Chondrocyte (in vitro differentiated cells): ENCODE measurements around the gene SGSH. TPM values are rescaled to one million over a fixed set of nuclear protein-coding genes. Genes with fewer than 3 reads are reported as not detected.

Experiments used
- DNase-seq: peaks from one replicate; pipeline ENCODE4 v3.0.0; 2021; ENCODE audit warnings: mixed read lengths, low spot score
- H3K27ac Mint-ChIP-seq: one replicate; pipeline ENCODE4 v1.8.0; 2021; ENCODE audit warnings: mild to moderate bottlenecking, moderate library complexity, mixed read lengths; ENCODE audit not compliant: unreplicated experiment
- H3K27me3 Mint-ChIP-seq: 2 replicates; pipeline ENCODE4 v1.8.0; 2021; ENCODE audit warnings: low read depth, mixed read lengths
- H3K36me3 Mint-ChIP-seq: 2 replicates; pipeline ENCODE4 v1.8.0; 2021; ENCODE audit warnings: low read depth, mixed read lengths
- H3K4me1 Mint-ChIP-seq: 2 replicates; pipeline ENCODE4 v1.8.0; 2021; ENCODE audit warnings: low read depth, mild to moderate bottlenecking, mixed read lengths
- H3K4me3 Mint-ChIP-seq: one replicate; pipeline ENCODE4 v1.8.0; 2021; ENCODE audit warnings: mild to moderate bottlenecking, moderate library complexity, mixed read lengths; ENCODE audit not compliant: unreplicated experiment
- H3K9me3 Mint-ChIP-seq: 2 replicates; pipeline ENCODE4 v1.8.0; 2021; ENCODE audit warnings: low read depth, mixed read lengths
- CTCF ChIP-seq: fragments of 200-600 bp; sonication (generic); IDR thresholded peaks from 2 replicates; pipeline ENCODE4 v1.5.0; 2021; ENCODE audit warnings: antibody characterized with exemption, mild to moderate bottlenecking, moderate library complexity
- total RNA-seq: library from RNA; stranded (reverse); gene quantifications from 3 replicates; pipeline ENCODE4 v1.2.1, GENCODE V29; 2021

Gene SGSH
- total RNA-seq, 1 donor from 2014 or later = 44.7 TPM

DNA sequence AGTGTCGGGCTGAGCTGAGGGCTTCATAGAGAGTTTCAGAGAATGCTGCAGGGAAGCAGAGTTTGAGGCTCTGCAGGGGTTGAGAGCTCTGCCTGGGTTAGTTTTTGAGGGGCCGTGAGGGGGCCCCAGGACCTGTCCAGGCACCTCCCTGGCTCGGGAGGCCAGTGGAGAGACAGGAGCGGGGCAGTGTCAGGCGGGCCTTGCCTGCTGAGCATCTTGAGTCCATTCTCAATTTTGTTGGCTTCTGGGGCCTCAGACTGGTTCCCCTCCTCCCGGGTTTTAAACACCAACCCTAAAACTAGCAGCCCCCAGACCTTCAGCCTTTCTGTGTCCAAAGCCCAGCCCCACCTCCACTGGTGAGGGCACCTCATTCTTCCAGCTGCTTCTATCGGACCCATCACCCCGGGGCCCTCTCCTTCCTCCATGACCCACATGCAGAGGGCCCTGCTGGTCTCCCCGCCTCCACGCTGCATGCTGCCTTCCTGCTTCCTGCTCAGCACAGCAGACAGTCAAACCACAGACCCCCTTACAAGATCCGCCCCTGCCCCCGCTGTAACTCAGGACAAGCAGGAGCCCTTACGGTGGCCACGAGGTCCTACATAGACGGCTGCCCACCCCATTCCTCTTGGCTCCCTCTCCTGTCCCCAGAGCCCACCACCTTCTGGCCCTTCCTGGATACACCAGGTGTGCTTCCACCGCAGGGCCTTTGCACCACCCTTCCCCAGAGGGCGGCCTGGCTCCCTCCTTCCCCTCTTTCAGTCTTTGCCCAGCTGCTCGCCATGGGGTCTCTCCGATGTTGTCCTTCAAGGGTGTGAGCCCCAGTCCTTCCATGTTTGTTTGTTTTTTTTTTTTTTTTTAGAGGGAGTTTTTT lies 44.3 kb upstream of the SGSH start:
- Mint-ChIP-seq H3K9me3 (no peaks in the 10 kb centered on the region), H3K4me3 (no peak overlapping the region), H3K27ac (no peak overlapping the region), H3K27me3 (no peaks in the 10 kb centered on the region), H3K36me3 (peaks cover 10% of the 10 kb centered on the region), H3K4me1 (peaks cover 26% of the 10 kb centered on the region)
- DNase-seq = no peak
- no peak for TF ChIP-seq CTCF

GRCh38 chr17:80263253-80264204 lies 43.4 kb upstream of the SGSH start:
- H3K27me3 Mint-ChIP-seq = no peaks in the 10 kb centered on the region
- peak overlapping the region; percentile 65 for H3K27ac Mint-ChIP-seq
- peaks cover 10% of the 10 kb centered on the region for H3K36me3 Mint-ChIP-seq
- H3K4me3 Mint-ChIP-seq = no peak overlapping the region
- TF ChIP-seq CTCF = peak; percentile 34
- no peak for DNase-seq
- peaks cover 29% of the 10 kb centered on the region for H3K4me1 Mint-ChIP-seq
- no peaks in the 10 kb centered on the region for H3K9me3 Mint-ChIP-seq

DNA sequence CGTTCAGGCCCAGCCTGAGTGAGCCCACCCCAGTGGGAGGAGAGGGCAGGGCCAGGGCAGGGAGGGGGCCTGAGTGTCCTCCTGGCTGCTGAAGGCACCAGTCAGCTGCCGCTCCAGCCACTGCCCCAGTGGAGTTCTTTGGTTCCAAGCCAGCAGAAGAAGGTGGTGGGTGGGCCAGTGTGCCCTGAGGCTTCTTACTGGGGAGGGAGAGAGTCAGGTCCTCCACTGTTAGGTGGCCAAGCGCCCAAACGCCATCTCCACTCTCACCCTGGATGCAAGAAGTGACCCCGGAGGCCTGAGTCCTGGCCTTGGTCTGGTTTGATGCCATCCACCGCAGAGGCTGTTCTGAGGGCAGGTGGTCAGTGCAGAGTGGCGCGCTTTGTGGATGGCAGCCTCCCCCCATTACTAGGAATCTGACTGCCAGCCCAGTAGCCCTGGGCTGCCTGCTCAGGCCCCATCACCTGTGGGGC lies 42.7 kb upstream of the SGSH start:
- DNase-seq = no peak
- Mint-ChIP-seq H3K9me3 (no peaks in the 10 kb centered on the region), H3K4me3 (no peak overlapping the region), H3K27me3 (no peaks in the 10 kb centered on the region), H3K36me3 (peaks cover 10% of the 10 kb centered on the region), H3K4me1 (peaks cover 29% of the 10 kb centered on the region), H3K27ac (no peak overlapping the region)
- no peak for TF ChIP-seq CTCF

DNA sequence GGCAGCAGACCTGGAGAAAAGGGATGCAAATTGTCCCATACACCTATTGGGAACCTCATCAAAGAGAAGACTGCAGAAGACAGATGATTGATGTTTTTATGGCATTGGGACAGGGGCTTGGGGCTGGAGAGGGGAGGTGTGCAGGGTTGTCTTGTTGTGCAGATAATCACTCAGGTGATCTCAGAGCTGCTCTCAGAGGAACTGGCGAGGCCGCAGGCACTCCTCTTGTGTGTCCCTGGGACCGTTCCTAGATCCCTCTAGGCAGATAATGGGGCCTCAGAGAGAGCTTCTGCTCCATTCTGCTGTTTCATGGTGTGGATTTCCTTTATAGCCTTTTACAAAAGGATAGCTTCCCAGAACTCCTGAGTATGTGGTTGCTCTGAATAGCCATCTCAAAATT lies 42.2 kb upstream of the SGSH start:
- DNase-seq = no peak
- no peaks in the 10 kb centered on the region for H3K9me3 Mint-ChIP-seq

More for the DNA sequence above, 42.2 kb upstream of the SGSH start:
- peaks cover 29% of the 10 kb centered on the region for H3K4me1 Mint-ChIP-seq
- no peaks in the 10 kb centered on the region for H3K27me3 Mint-ChIP-seq
- peaks cover 10% of the 10 kb centered on the region for H3K36me3 Mint-ChIP-seq
- no peak for TF ChIP-seq CTCF
- peak overlapping the region; percentile 88 for H3K4me3 Mint-ChIP-seq
- H3K27ac Mint-ChIP-seq = peak overlapping the region; percentile 91
